GM12878 (cell line): ENCODE results near the gene MCFD2. TPM values are rescaled to one million over a fixed set of nuclear protein-coding genes. Genes with fewer than 3 reads are reported as not detected.

ENCODE experiments used
- ATAC-seq: fragments of 200-7000 bp; cut with Tn5 transposase; 3 replicates; pipeline ENCODE4 v1.9.1; 2020; ENCODE audit warnings: mild to moderate bottlenecking, moderate library complexity
- BruUV-seq: library from RNA; stranded (reverse); fragments of 400-500 nt; replicated peaks from 2 replicates; lab custom pipeline; 2021; lab: Mats Ljungman, UMichigan
- CTCF ChIA-PET: fragments of 300-600 bp; sonication (Branson Sonifier 250); formaldehyde crosslinking; extraction: SDS; loops from one replicate; lab custom pipeline; 2021; ENCODE audit warnings: inconsistent platforms; lab: Yijun Ruan, JAX
- POLR2A ChIA-PET: fragments of 350-600 bp; formaldehyde crosslinking; extraction: SDS; loops from one replicate; lab custom pipeline; 2021; ENCODE audit warnings: inconsistent platforms; lab: Charles Lee
- RAD21 ChIA-PET: fragments of 300-600 bp; sonication (Branson Sonifier 250); formaldehyde crosslinking; loops from one replicate; lab custom pipeline; 2023; ENCODE audit warnings: antibody characterized with exemption; ENCODE audit not compliant: unreplicated experiment; lab: Charles Lee
- SMC1A ChIA-PET: fragments of 300-600 bp; sonication (Branson Sonifier 250); formaldehyde crosslinking; loops from one replicate; lab custom pipeline; 2023; ENCODE audit not compliant: unreplicated experiment, uncharacterized antibody; lab: Charles Lee
- DNase-seq: peaks from one replicate; pipeline ENCODE4 v3.0.0-alpha.2; 2011; ENCODE audit warnings: low read depth, low spot score
- FAIRE-seq: peaks from 3 replicates; lab custom pipeline; 2011; peaks lifted over from hg19 to GRCh38; lab: Jason Lieb, UNC
- H2AFZ ChIP-seq: 2 replicates; pipeline ENCODE4 v1.6.0; 2011; ENCODE audit warnings: low read depth, low read length, control low read depth; ENCODE audit not compliant: control insufficient read depth
- H3K27ac ChIP-seq: 2 replicates; pipeline ENCODE4 v1.5.1; 2011; ENCODE audit warnings: control low read depth; ENCODE audit not compliant: control insufficient read depth, insufficient read depth
- H3K27me3 ChIP-seq, 2 experiments: replicated peaks in 1 of 2; 2 replicates each; pipeline versions ENCODE4 v1.6.0 to v1.6.1; 2011; ENCODE audit warnings: low read length in 1 of 2; ENCODE audit not compliant: control insufficient read depth in 2 of 2, insufficient read depth in 2 of 2
- H3K36me3 ChIP-seq, 2 experiments: 2 replicates each; pipeline ENCODE4 v1.5.1; 2011; ENCODE audit warnings: low read length in 1 of 2; ENCODE audit not compliant: control insufficient read depth in 2 of 2, insufficient read depth in 2 of 2
- H3K4me1 ChIP-seq: 2 replicates; pipeline ENCODE4 v1.6.1; 2011; ENCODE audit warnings: mild to moderate bottlenecking, low read length, moderate library complexity, mixed read lengths; ENCODE audit not compliant: control insufficient read depth, insufficient read depth
- H3K4me2 ChIP-seq: 2 replicates; pipeline ENCODE4 v1.6.0; 2011; ENCODE audit warnings: control low read depth; ENCODE audit not compliant: control insufficient read depth, insufficient read depth
- H3K4me3 ChIP-seq: fragments of 200-600 bp; sonication (generic); 2 replicates; pipeline ENCODE4 v1.5.1; 2016
- H3K79me2 ChIP-seq: 2 replicates; pipeline ENCODE4 v1.6.0; 2011; ENCODE audit warnings: low read length; ENCODE audit not compliant: control insufficient read depth, insufficient read depth
- H3K9ac ChIP-seq: 2 replicates; pipeline ENCODE4 v1.8.0; 2011; ENCODE audit warnings: low read length, control low read depth, mixed read lengths; ENCODE audit not compliant: control insufficient read depth, insufficient read depth
- H3K9me3 ChIP-seq: replicated peaks from 3 replicates; pipeline ENCODE4 v1.5.1; 2011; ENCODE audit warnings: mild to moderate bottlenecking, low read length; ENCODE audit not compliant: control insufficient read depth, insufficient read depth
- H4K20me1 ChIP-seq: 2 replicates; pipeline ENCODE4 v1.6.0; 2011; ENCODE audit not compliant: control insufficient read depth, insufficient read depth
- MYC ChIP-seq: IDR thresholded peaks from 2 replicates; pipeline ENCODE4 v1.6.1; 2011; ENCODE audit warnings: mild to moderate bottlenecking, low read length, moderate library complexity, inconsistent platforms; ENCODE audit not compliant: insufficient read depth, insufficient replicate concordance, insufficient read length, severe bottlenecking
- NKRF ChIP-seq: fragments of 450-650 bp; conservative IDR thresholded peaks from 2 replicates; pipeline ENCODE4 v1.6.1; 2017; ENCODE audit warnings: mild to moderate bottlenecking, moderate library complexity
- RB1 ChIP-seq: fragments of 450-650 bp; formaldehyde crosslinking; IDR thresholded peaks from 2 replicates; pipeline ENCODE4 v1.6.1; 2017; ENCODE audit warnings: mild to moderate bottlenecking, borderline replicate concordance
- SUPT20H ChIP-seq: IDR thresholded peaks from 2 replicates; pipeline ENCODE4 v1.6.1; 2011; ENCODE audit warnings: low read depth, mild to moderate bottlenecking, low read length, moderate library complexity, borderline replicate concordance; ENCODE audit not compliant: control insufficient read depth
- ZNF207 ChIP-seq: fragments of 450-650 bp; IDR thresholded peaks from 2 replicates; pipeline ENCODE4 v1.6.1; 2014; ENCODE audit warnings: antibody characterized with exemption, mild to moderate bottlenecking, borderline replicate concordance
- WGBS: methylation state at CpG from one replicate; pipeline ENCODE4 v1.1.6; 2016; ENCODE audit warnings: low lambda C conversion rate; ENCODE audit not compliant: insufficient replicate concordance, insufficient coverage; ENCODE audit errors: missing lambda C conversion rate; 5-methylcytosine and 5-hydroxymethylcytosine counted together
- in situ Hi-C: fragments of 300-500 bp; cut with MboI; formaldehyde crosslinking; loops from 9 replicates; pipeline ENCODE4 v1.14.3; 2018; ENCODE audit warnings: mixed read lengths
- intact Hi-C: fragments of 100-400 bp; cut with micrococcal nuclease; formaldehyde crosslinking; loops from one replicate; pipeline ENCODE4 v1.14.2; 2022; ENCODE audit not compliant: unreplicated experiment
- polyA plus RNA-seq, 11 experiments: library from polyadenylated mRNA; depleted of rRNA in 4 of 11; unstranded in 6 of 11; stranded (reverse) in 5 of 11; fragments of >200 nt; fragmentation: Nextera tagmentation in 4 of 11; fragmentation: Illumina TruSeq in 1 of 11; extraction: Ambion mirVana in 4 of 11; extraction: Trizol in 1 of 11; gene quantifications; 1 replicate in 1 of 11; 2 replicates in 10 of 11; pipeline versions ENCODE4 v1.2.1 to v1.2.3, GENCODE V29; 2011 to 2016; ENCODE audit warnings: inconsistent platforms in 2 of 11, missing spikeins in 2 of 11, low read depth in 1 of 11
- total RNA-seq, 4 experiments: library from RNA; depleted of rRNA in 3 of 4; stranded (reverse); fragments of >200 nt in 3 of 4; fragmentation: Illumina TruSeq in 1 of 4; extraction: Trizol in 1 of 4; gene quantifications; 2 replicates each; pipeline versions ENCODE4 v1.2.1 to v1.2.3, GENCODE V29; 2013 to 2021

Gene MCFD2
- total and polyA plus RNA-seq, 10 of the 15 experiments (the other 5 are each of a cell fraction or from before 2014, with no cell fraction given), result 35.0 to 57.3 (median 40.3) TPM

DNA sequence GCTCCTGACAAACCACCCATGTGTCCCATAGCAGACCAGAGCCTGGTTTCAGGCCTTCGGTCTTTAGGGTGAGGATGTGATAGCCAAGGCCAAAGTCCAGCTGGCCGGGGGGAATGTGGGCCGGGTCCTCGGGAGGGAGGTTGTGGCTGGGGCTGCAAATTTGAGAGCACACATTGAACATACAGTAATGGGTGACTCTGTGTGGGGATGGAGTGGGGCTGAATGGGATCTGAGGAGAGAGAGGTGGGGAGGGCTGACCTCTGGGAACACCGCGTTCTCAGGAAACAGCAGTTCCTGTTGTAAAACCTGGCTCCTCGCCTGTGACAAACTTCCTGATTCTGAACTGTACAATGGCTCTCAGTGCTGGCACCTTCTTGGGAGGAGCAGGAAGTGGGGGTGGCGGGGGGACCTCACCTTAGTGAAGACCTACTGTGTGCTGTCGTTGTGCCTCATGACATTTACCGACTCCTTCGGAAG is 48.8 kb downstream of the MCFD2 start:
- H2AFZ ChIP-seq, result no peak overlapping the region
- ATAC-seq (no peak), FAIRE-seq (no peak), DNase-seq (no peak)
- intact Hi-C loops, result no loop called here
- no peak overlapping the region for H3K27ac ChIP-seq
- H3K9ac ChIP-seq, result no peak overlapping the region
- no peaks in the 10 kb centered on the region for H3K79me2 ChIP-seq
- no peaks in the 10 kb centered on the region for H3K4me1 ChIP-seq
- H3K9me3 ChIP-seq, result peaks cover 4% of the 10 kb centered on the region; the same call in 1 of the 3 replicates
- H3K4me3 ChIP-seq, result no peak overlapping the region
- no TSS peak for BruUV-seq
- H4K20me1 ChIP-seq, result no peaks in the 10 kb centered on the region; the same call in 1 of the 2 replicates
- H3K4me2 ChIP-seq, result no peak overlapping the region
- RAD21 ChIA-PET, result no interaction called here
- SMC1A ChIA-PET, result no interaction called here
- TF ChIP-seq SUPT20H, result no peak
- TF ChIP-seq MYC, result no peak
- in situ Hi-C loops, result no loop called here
- CTCF ChIA-PET, result no interaction called here
- POLR2A ChIA-PET, result no interaction called here
- WGBS, result 43% methylated on average over 11 of the region's 11 CpGs
- H3K36me3 ChIP-seq, result no peaks in the 10 kb centered on the region
- peaks cover 0 to 2% of the 10 kb centered on the region in 2 experiments; a peak in 2 of 4 replicates for H3K27me3 ChIP-seq

DNA sequence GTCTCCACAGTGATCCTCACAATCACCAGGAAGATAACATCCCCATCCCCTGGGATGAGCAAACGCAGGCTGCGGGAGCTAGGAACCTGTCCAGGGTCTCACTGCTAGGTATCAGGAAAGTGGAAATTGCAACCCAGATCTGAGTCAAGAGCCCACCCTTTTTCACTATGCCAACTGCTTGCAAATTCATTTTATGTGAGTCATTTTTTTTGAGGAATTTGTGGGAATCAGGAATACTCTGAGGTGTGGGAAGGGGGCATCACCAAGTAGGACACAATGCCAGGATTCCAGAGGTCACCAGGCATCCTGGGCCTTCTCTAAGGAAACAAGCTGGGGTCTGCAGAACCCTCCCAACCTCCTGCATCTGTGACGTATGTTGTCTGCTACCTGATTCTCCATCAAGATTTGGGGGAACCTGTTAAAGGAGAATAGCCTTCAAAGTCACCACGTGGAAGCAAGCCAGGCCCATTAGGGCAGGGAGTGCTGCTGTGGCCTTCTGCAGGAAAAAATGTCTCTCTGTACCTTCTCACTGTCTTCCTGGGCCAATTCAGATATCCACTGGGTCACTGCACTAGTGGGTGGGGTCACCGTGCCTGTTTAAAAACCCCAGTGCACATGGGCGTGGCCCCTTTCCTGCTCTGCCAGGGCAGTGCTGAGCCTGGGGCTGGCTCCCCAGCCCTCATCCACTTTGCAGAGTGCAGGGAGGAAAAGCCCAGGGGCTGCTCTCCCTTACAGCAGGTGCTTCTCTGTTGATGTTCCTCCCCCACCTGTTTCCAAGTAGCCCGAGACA is 50.2 kb downstream of the MCFD2 start:
- FAIRE-seq, result no peak
- ATAC-seq, result no peak
- H3K4me1 ChIP-seq, result no peaks in the 10 kb centered on the region
- TF ChIP-seq ZNF207 (no peak), RB1 (no peak), NKRF (no peak)
- no TSS peak for BruUV-seq
- no peaks in the 10 kb centered on the region for H3K36me3 ChIP-seq
- intact Hi-C loops (no loop called here), in situ Hi-C loops (no loop called here)
- ChIA-PET SMC1A (no interaction called here), RAD21 (no interaction called here), POLR2A (no interaction called here), CTCF (no interaction called here)
- H2AFZ ChIP-seq, result no peak overlapping the region
- peaks cover 4% of the 10 kb centered on the region in 2 experiments; a peak in 2 of 4 replicates for H3K27me3 ChIP-seq
- H3K79me2 ChIP-seq, result no peaks in the 10 kb centered on the region
- no peak overlapping the region for H3K27ac ChIP-seq
- peaks cover 4% of the 10 kb centered on the region; the same call in 1 of the 3 replicates for H3K9me3 ChIP-seq
- WGBS, result 52% methylated on average over 7 of the region's 7 CpGs
- DNase-seq, result no peak
- no peak overlapping the region for H3K4me3 ChIP-seq
- H4K20me1 ChIP-seq, result no peaks in the 10 kb centered on the region; the same call in 1 of the 2 replicates
- H3K9ac ChIP-seq, result no peak overlapping the region
- H3K4me2 ChIP-seq, result no peak overlapping the region
